Stimulated activated CD8-positive, alpha-beta memory T cell treated with anti-CD3 and anti-CD28 coated beads, Interleukin-4, amount 100 ng/mL, for 24 hours (primary cell): ENCODE results near the gene TMEM178B.
"Not testable (repeated sequence)": the region's sequence is repeated elsewhere in the genome, so short reads cannot be mapped to it uniquely, and the experiment has no call there.

Experiments used
- DNase-seq: peaks from one replicate; pipeline ENCODE4 v3.0.0-alpha.2; 2020; ENCODE audit warnings: low read depth

The TMEM178B gene

GRCh38 chr7:141144921-141145629 is 71.2 kb downstream of the TMEM178B start:
- DNase-seq, result no peak

- no peak for DNase-seq
Observed at GRCh38 chr7:141145630-141145982, 71.7 kb downstream of the TMEM178B start.

- DNase-seq, result no peak
Observed at GRCh38 chr7:141147482-141147881, 73.6 kb downstream of the TMEM178B start.

- DNase-seq, result no peak
Observed at GRCh38 chr7:141150465-141150864, 76.6 kb downstream of the TMEM178B start.

GRCh38 chr7:141151746-141152145 is 77.9 kb downstream of the TMEM178B start:
- DNase-seq, result no peak

GRCh38 chr7:141153231-141153630 is 79.4 kb downstream of the TMEM178B start:
- no peak for DNase-seq

GRCh38 chr7:141154131-141154732 is 80.4 kb downstream of the TMEM178B start:
- no peak for DNase-seq

GRCh38 chr7:141156407-141156806 is 82.5 kb downstream of the TMEM178B start:
- no peak for DNase-seq

- DNase-seq, result no peak
Observed at GRCh38 chr7:141157138-141157765, 83.4 kb downstream of the TMEM178B start.

GRCh38 chr7:141158561-141158960 is 84.7 kb downstream of the TMEM178B start:
- no peak for DNase-seq

GRCh38 chr7:141160246-141160860 is 86.5 kb downstream of the TMEM178B start:
- no peak for DNase-seq

GRCh38 chr7:141161550-141162535 is 88.0 kb downstream of the TMEM178B start:
- no peak for DNase-seq

GRCh38 chr7:141165521-141165920 is 91.7 kb downstream of the TMEM178B start:
- no peak for DNase-seq

GRCh38 chr7:141166926-141167325 is 93.1 kb downstream of the TMEM178B start:
- DNase-seq, result no peak

- no peak for DNase-seq
Observed at GRCh38 chr7:141167381-141167964, 93.6 kb downstream of the TMEM178B start.

- DNase-seq, result not testable (repeated sequence)
Observed at GRCh38 chr7:141169157-141169556, 95.3 kb downstream of the TMEM178B start.

- DNase-seq, result not testable (repeated sequence)
Observed at GRCh38 chr7:141175728-141176127, 101.9 kb downstream of the TMEM178B start.

- DNase-seq, result not testable (repeated sequence)
Observed at GRCh38 chr7:141177120-141177519, 103.3 kb downstream of the TMEM178B start.

- no peak for DNase-seq
Observed at GRCh38 chr7:141178486-141179135, 104.7 kb downstream of the TMEM178B start.

- DNase-seq, result no peak
Observed at GRCh38 chr7:141181812-141182211, 107.9 kb downstream of the TMEM178B start.
